ENCODE data around the gene CAMKK2. TPM values are rescaled to one million over a fixed set of nuclear protein-coding genes. Genes with fewer than 3 reads are reported as not detected.

CAMKK2 gene
- total RNA-seq, 4 donors from 2014 or later: 26.0 to 40.3 (median 30.3) TPM

DNA sequence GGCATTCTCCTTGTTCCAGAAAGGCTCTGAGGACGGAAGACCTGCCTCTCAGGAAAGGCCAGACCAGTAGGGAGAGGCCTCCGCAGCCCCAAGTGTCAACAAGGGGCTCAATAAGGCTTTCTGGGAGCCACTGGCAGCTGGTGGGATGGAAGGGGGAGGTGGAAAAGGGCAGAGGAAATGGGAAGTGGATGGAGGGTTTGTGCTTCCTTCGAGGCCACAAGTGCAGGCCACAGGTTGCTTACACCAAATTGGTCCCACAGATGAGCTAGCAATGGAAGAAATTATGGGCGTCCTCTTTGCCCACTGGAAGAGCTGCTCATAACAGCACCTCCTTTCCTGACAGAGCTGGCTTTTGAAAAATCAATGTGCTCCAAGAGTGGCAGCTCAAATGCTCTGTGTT is 58.4 kb downstream of the CAMKK2 start:
- peaks cover 0 to 53% of the 10 kb centered on the region in 2 donors for H3K36me3 ChIP-seq
- no peaks in the 10 kb centered on the region for H3K9me3 ChIP-seq
- no peak for TF ChIP-seq EP300 (IDR thresholded peaks at IDR 0.05)
- TF ChIP-seq POLR2A (IDR thresholded peaks at IDR 0.05): no peak
- TF ChIP-seq, protein P1, sequence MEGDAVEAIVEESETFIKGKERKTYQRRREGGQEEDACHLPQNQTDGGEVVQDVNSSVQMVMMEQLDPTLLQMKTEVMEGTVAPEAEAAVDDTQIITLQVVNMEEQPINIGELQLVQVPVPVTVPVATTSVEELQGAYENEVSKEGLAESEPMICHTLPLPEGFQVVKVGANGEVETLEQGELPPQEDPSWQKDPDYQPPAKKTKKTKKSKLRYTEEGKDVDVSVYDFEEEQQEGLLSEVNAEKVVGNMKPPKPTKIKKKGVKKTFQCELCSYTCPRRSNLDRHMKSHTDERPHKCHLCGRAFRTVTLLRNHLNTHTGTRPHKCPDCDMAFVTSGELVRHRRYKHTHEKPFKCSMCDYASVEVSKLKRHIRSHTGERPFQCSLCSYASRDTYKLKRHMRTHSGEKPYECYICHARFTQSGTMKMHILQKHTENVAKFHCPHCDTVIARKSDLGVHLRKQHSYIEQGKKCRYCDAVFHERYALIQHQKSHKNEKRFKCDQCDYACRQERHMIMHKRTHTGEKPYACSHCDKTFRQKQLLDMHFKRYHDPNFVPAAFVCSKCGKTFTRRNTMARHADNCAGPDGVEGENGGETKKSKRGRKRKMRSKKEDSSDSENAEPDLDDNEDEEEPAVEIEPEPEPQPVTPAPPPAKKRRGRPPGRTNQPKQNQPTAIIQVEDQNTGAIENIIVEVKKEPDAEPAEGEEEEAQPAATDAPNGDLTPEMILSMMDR (IDR thresholded peaks at IDR 0.05): no peak
- no peak for TF ChIP-seq POLR2AphosphoS5 (IDR thresholded peaks at IDR 0.05)
- no peaks in the 10 kb centered on the region for H3K27me3 ChIP-seq
- H3K27ac ChIP-seq: peak overlapping the region in 1 of 4 donors; percentile 20
- H3K4me3 ChIP-seq: no peak overlapping the region
- peaks cover 0 to 47% (median 0%) of the 10 kb centered on the region in 3 donors for H3K4me1 ChIP-seq
- WGBS, 2 donors (ENCODE audit: low coverage in 1 of 2): 65% methylated on average over 2 of the region's 4 CpGs; no CpG with 5 or more reads in 1 of the 2 donors
- ATAC-seq: no peak

DNA sequence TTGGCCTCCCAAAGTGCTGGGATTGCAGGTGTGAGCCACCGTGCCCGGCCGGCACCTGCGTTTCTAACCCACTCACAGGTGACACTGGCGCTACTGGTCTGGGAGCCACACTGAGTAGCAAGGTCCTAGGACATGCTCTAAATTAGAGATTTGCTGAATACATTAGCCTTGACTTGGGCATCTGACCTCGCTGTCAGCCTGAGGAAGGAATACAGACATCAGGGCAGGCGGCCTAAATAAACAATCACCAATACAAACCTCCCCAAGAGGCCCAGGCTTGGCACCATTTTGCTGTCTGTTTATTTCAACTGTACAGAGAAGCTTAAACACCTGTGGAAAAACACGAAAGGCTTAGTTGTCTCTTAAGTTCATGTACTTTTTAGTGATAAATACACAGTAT is 59.1 kb downstream of the CAMKK2 start:
- no peak for ATAC-seq
- H3K4me1 ChIP-seq: peaks cover 0 to 47% (median 0%) of the 10 kb centered on the region in 3 donors
- H3K27ac ChIP-seq: peak overlapping the region in 1 of 4 donors; percentile 20
- peaks cover 0 to 57% of the 10 kb centered on the region in 2 donors for H3K36me3 ChIP-seq
- no peak for TF ChIP-seq POLR2A (IDR thresholded peaks at IDR 0.05)
- TF ChIP-seq, protein P1 (IDR thresholded peaks at IDR 0.05): no peak
- no peak for TF ChIP-seq POLR2AphosphoS5 (IDR thresholded peaks at IDR 0.05)
- no peak for TF ChIP-seq EP300 (IDR thresholded peaks at IDR 0.05)
- no peaks in the 10 kb centered on the region for H3K27me3 ChIP-seq
- 36 to 58% methylated on average over 2 to 3 of the region's 8 CpGs for WGBS, 2 donors (ENCODE audit: low coverage in 1 of 2)
- no peak overlapping the region for H3K4me3 ChIP-seq
- no peaks in the 10 kb centered on the region for H3K9me3 ChIP-seq

DNA sequence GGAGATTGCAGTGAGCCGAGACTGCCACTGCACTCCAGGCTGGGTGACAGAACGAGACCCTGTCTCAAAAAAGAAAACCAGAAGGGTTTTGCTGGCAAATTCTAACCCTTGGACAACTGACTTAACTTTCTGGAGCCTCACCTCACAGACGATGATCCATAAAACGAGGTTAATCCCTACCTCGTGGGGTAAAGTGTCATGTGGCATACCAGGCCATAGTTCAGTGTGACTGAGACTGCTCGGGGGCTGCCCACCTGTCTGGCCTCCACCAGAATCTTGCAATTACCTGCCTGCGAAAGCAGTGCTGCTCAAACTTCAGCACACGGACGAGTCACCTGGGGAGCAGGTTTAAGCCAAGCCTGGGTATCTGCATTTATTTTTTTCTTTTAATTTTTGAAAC is 59.7 kb downstream of the CAMKK2 start:
- TF ChIP-seq, protein P1 (IDR thresholded peaks at IDR 0.05): no peak
- TF ChIP-seq POLR2AphosphoS5 (IDR thresholded peaks at IDR 0.05) (no peak), POLR2A (IDR thresholded peaks at IDR 0.05) (no peak), EP300 (IDR thresholded peaks at IDR 0.05) (no peak)
- no peak for ATAC-seq
- Histone ChIP-seq H3K36me3 (peaks cover 0 to 63% of the 10 kb centered on the region in 2 donors), H3K4me3 (no peak overlapping the region), H3K27ac (no peak overlapping the region), H3K27me3 (no peaks in the 10 kb centered on the region), H3K4me1 (peaks cover 0 to 47% (median 0%) of the 10 kb centered on the region in 3 donors), H3K9me3 (no peaks in the 10 kb centered on the region)
- 89 to 92% methylated on average over 2 to 9 of the region's 9 CpGs for WGBS, 2 donors (ENCODE audit: low coverage in 1 of 2)

DNA sequence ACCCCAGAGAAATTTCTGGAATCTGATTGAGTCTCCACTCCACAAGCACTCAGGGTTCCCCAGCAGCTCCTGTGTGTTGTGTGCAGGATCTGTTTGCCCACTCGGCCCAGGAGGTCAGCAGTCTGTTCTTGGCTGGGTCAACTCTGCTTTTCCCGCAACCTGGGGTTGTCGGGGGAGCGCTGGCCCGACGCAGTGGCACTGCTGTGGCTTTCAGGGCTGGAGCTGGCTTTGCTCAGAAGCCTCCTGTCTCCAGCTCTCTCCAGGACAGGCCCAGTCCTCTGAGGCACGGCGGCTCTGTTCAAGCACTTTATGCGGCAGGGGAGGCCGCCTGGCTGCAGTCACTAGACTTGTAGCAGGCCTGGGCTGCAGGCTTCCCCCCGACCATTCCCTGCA is 62.9 kb downstream of the CAMKK2 start:
- Histone ChIP-seq H3K4me3 (no peak overlapping the region), H3K4me1 (peaks cover 0 to 26% (median 0%) of the 10 kb centered on the region in 3 donors), H3K27me3 (no peaks in the 10 kb centered on the region), H3K36me3 (peaks cover 0 to 63% of the 10 kb centered on the region in 2 donors), H3K9me3 (no peaks in the 10 kb centered on the region), H3K27ac (no peak overlapping the region)
- no peak for TF ChIP-seq POLR2AphosphoS5 (IDR thresholded peaks at IDR 0.05)
- 86% methylated on average over 1 of the region's 11 CpGs; no CpG with 5 or more reads in 1 of the 2 donors for WGBS, 2 donors (ENCODE audit: low coverage in 1 of 2)
- no peak for ATAC-seq

DNA sequence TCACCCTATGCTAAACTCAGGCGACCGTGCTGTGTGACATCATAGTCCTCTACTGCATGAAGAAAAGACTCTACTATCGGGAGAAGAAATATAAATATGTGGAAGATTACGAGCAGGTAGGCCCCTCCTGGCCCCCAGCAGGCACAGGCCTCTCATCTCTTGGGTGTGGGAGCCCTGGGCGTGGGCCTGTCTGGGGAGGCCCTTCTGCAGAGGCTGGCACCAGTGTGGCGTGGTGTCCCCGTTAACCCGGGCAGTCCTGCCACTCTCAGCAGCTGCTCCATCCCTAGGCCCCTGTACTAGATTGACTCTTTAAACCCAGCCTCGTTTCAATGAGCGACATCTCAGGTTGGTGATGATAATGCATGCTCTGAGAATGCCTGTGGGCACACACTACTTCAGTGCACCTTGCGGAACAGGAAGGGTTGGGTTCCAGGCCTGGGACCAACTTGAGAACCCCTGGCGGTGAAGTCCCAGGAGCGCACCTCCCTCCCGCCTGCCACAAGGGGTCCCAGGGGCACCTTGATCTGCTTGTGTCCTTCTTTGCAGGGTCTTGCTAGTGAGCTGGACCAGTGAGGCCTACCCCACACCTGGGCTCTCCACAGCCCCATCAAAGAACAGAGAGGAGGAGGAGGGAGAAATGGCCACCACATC is 63.4 kb downstream of the CAMKK2 start:
- Histone ChIP-seq H3K27ac (no peak overlapping the region), H3K4me3 (no peak overlapping the region), H3K4me1 (peaks cover 0 to 23% (median 0%) of the 10 kb centered on the region in 3 donors), H3K9me3 (no peaks in the 10 kb centered on the region), H3K36me3 (peaks cover 0 to 61% of the 10 kb centered on the region in 2 donors), H3K27me3 (no peaks in the 10 kb centered on the region)
- no peak for ATAC-seq
- TF ChIP-seq EP300 (IDR thresholded peaks at IDR 0.05): no peak
- TF ChIP-seq, protein P1 (IDR thresholded peaks at IDR 0.05): no peak
- TF ChIP-seq POLR2A (IDR thresholded peaks at IDR 0.05): no peak
- TF ChIP-seq POLR2AphosphoS5 (IDR thresholded peaks at IDR 0.05): no peak
- WGBS, 2 donors (ENCODE audit: low coverage in 1 of 2): 80 to 89% methylated on average over 1 to 7 of the region's 14 CpGs
